DND-41 (cell line): ENCODE results near the gene NCF4.

Experiments
- ATAC-seq: fragments of 200-7000 bp; cut with Tn5 transposase; 3 replicates; pipeline ENCODE4 v1.9.1; 2021; ENCODE audit warnings: low read depth; ENCODE audit not compliant: insufficient read depth
- DNase-seq: peaks from one replicate; pipeline ENCODE4 v3.0.0-alpha.2; 2020
- H2AFZ ChIP-seq: 2 replicates; pipeline ENCODE4 v1.6.0; 2012; ENCODE audit warnings: low read depth, low read length
- H3K27ac ChIP-seq: 2 replicates; pipeline ENCODE4 v1.5.1; 2012; ENCODE audit warnings: low read length, inconsistent platforms
- H3K27me3 ChIP-seq: fragments of 200-600 bp; sonication (generic); 2 replicates; pipeline ENCODE4 v1.6.0; 2012; ENCODE audit warnings: low read length, mild to moderate bottlenecking, inconsistent platforms; ENCODE audit not compliant: insufficient read depth, poor library complexity
- H3K36me3 ChIP-seq: 2 replicates; pipeline ENCODE4 v1.5.1; 2012; ENCODE audit warnings: low read length, inconsistent platforms; ENCODE audit not compliant: insufficient read depth
- H3K4me1 ChIP-seq: 2 replicates; pipeline ENCODE4 v1.5.1; 2012; ENCODE audit warnings: mild to moderate bottlenecking, low read length; ENCODE audit not compliant: insufficient read depth
- H3K4me2 ChIP-seq: 2 replicates; pipeline ENCODE4 v1.6.0; 2012; ENCODE audit warnings: mild to moderate bottlenecking, moderate library complexity, low read length, inconsistent platforms; ENCODE audit not compliant: insufficient read depth
- H3K4me3 ChIP-seq, 2 experiments: fragments of 200-600 bp in 1 of 2; shearing (Covaris generic) in 1 of 2; 2 replicates each; pipeline ENCODE4 v1.5.1; 2012 to 2016; ENCODE audit warnings: inconsistent platforms in 2 of 2, low read length in 2 of 2, mild to moderate bottlenecking in 2 of 2, low read depth in 1 of 2, moderate library complexity in 1 of 2
- H3K79me2 ChIP-seq: 2 replicates; pipeline ENCODE4 v1.6.0; 2012; ENCODE audit warnings: low read length, inconsistent platforms; ENCODE audit not compliant: insufficient read depth
- H3K9ac ChIP-seq: 2 replicates; pipeline ENCODE4 v1.6.0; 2012; ENCODE audit warnings: low read depth, mild to moderate bottlenecking, inconsistent platforms, low read length, moderate library complexity
- H3K9me3 ChIP-seq: 2 replicates; pipeline ENCODE4 v1.5.1; 2012; ENCODE audit warnings: low read length, moderate library complexity, mild to moderate bottlenecking, inconsistent platforms; ENCODE audit not compliant: insufficient read depth, severe bottlenecking
- H4K20me1 ChIP-seq: 2 replicates; pipeline ENCODE4 v1.6.0; 2012; ENCODE audit warnings: low read length; ENCODE audit not compliant: insufficient read depth
- EZH2 ChIP-seq: IDR thresholded peaks from 3 replicates; pipeline ENCODE4 v1.6.1; 2012; ENCODE audit warnings: borderline replicate concordance, low read depth, mild to moderate bottlenecking, moderate library complexity, low read length, inconsistent platforms; ENCODE audit not compliant: severe bottlenecking
- TF ChIP-seq, protein P1 (sequence below): IDR thresholded peaks from 2 replicates; pipeline ENCODE4 v1.5.1; 2012; ENCODE audit warnings: borderline replicate concordance, low read length, moderate library complexity, mild to moderate bottlenecking; ENCODE audit not compliant: poor library complexity, severe bottlenecking; ENCODE audit errors: extremely low read depth

NCF4 gene

DNA sequence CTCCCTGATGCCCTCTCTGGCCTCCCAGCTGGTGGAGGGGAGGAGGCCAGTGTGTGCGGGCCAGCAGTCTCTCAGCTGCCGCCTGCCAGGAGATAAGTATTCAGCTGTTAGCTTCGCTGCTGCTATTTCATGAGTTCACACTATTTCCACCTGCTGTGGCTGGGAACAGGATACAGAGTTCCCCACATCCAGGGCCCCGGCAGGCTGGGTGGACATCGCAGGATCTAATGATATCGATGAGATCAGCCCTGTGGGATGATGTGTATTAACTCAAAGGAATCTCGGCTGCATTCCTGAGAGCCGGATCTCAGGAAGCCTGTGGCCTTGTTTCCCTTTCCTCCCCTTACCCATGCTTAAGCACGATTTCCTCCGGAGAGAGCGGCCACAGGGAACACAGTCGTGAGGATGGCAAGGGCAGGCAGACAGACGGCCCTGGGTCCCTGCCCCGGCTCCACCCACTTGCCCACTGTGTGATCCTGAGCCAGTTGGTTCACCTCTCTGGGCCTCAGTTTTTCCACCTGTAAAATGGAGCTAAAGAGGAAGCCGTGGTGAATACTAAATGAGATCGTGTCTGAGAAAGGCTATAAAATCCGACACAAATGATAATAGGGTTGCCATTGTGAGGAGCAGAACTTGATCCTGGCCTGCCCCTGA lies 37.5 kb upstream of the NCF4 start:
- ATAC-seq (no peak), DNase-seq (no peak)
- no peaks in the 10 kb centered on the region for H3K4me1 ChIP-seq
- no peaks in the 10 kb centered on the region for H3K79me2 ChIP-seq
- no peaks in the 10 kb centered on the region for H3K36me3 ChIP-seq
- TF ChIP-seq EZH2 = no peak
- TF ChIP-seq, protein P1, sequence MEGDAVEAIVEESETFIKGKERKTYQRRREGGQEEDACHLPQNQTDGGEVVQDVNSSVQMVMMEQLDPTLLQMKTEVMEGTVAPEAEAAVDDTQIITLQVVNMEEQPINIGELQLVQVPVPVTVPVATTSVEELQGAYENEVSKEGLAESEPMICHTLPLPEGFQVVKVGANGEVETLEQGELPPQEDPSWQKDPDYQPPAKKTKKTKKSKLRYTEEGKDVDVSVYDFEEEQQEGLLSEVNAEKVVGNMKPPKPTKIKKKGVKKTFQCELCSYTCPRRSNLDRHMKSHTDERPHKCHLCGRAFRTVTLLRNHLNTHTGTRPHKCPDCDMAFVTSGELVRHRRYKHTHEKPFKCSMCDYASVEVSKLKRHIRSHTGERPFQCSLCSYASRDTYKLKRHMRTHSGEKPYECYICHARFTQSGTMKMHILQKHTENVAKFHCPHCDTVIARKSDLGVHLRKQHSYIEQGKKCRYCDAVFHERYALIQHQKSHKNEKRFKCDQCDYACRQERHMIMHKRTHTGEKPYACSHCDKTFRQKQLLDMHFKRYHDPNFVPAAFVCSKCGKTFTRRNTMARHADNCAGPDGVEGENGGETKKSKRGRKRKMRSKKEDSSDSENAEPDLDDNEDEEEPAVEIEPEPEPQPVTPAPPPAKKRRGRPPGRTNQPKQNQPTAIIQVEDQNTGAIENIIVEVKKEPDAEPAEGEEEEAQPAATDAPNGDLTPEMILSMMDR = no peak
- H3K9ac ChIP-seq = no peak overlapping the region
- no peaks in the 10 kb centered on the region for H3K9me3 ChIP-seq
- no peak overlapping the region for H3K4me3 ChIP-seq
- no peak overlapping the region for H2AFZ ChIP-seq
- no peak overlapping the region for H3K27ac ChIP-seq
- H4K20me1 ChIP-seq = no peaks in the 10 kb centered on the region
- no peak overlapping the region for H3K4me2 ChIP-seq
- H3K27me3 ChIP-seq = peaks cover 9% of the 10 kb centered on the region

DNA sequence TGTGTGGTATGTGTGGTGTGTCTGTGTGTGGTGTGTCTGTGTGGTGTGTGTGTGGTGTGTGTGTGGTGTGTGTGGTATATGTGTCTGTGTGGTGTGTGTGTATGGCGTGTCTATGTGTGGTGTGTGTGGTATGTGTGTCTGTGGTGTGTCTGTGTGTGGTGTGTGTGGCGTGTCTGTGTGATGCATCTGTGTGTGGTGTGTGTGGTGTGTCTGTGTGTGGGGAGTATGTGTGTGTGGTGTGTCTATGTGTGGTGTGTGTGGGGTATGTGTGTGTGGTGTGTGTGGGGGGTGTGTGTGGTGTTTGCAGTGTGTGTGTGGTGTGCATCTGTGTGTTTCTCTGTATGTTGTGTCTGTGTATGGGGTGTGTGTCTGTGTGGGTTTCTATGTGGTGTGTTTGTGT lies 36.2 kb upstream of the NCF4 start:
- no peak for ATAC-seq
- no peak overlapping the region for H3K4me3 ChIP-seq
- H3K27me3 ChIP-seq = peaks cover 4% of the 10 kb centered on the region
- no peaks in the 10 kb centered on the region for H3K9me3 ChIP-seq
- H2AFZ ChIP-seq = no peak overlapping the region
- TF ChIP-seq, protein P1 = no peak
- no peak for TF ChIP-seq EZH2
- H3K79me2 ChIP-seq = no peaks in the 10 kb centered on the region
- DNase-seq = no peak
- H4K20me1 ChIP-seq = no peaks in the 10 kb centered on the region
- no peaks in the 10 kb centered on the region for H3K36me3 ChIP-seq
- H3K27ac ChIP-seq = no peak overlapping the region
- H3K4me1 ChIP-seq = no peaks in the 10 kb centered on the region
- H3K9ac ChIP-seq = no peak overlapping the region
- H3K4me2 ChIP-seq = no peak overlapping the region

DNA sequence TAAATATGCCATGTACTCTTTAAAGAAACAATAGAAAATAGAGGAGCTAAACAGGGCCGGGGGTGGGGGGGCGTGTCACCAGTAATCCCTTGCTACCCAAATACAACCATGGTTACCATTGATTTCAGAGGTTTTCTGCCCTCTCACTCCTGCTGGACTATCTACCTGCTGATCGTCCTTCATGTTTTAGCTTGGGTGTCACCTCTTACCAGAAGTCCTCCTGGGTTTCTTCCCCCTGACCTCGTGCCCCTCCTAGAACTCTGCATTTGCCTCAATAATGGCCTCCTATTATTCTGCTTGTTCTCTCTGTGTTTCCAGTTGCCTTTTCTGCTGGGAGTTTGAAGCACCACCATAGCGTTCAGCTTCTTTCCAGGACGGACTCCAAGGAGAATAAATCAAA lies 34.5 kb upstream of the NCF4 start:
- TF ChIP-seq EZH2 = no peak
- TF ChIP-seq, protein P1 = no peak
- Histone ChIP-seq H3K36me3 (no peaks in the 10 kb centered on the region), H3K9me3 (no peaks in the 10 kb centered on the region), H3K27me3 (peaks cover 6% of the 10 kb centered on the region), H3K4me1 (no peaks in the 10 kb centered on the region), H4K20me1 (no peaks in the 10 kb centered on the region), H2AFZ (no peak overlapping the region), H3K4me2 (no peak overlapping the region), H3K27ac (no peak overlapping the region), H3K79me2 (no peaks in the 10 kb centered on the region), H3K9ac (no peak overlapping the region), H3K4me3 (no peak overlapping the region)
- ATAC-seq (no peak), DNase-seq (no peak)
